AG09309 (cell line): Measurements from ENCODE around the gene FOXO1.

ENCODE experiments used
- DNase-seq: peaks from one replicate; pipeline ENCODE4 v3.0.0-alpha.2; 2010; ENCODE audit warnings: low read depth
- H3K4me3 ChIP-seq: 2 replicates; pipeline ENCODE4 v1.5.1; 2011; ENCODE audit warnings: mild to moderate bottlenecking, low read depth, low read length, moderate library complexity; ENCODE audit not compliant: control insufficient read depth
- TF ChIP-seq, protein P1 (sequence below): IDR thresholded peaks from 2 replicates; pipeline ENCODE4 v1.5.1; 2011; ENCODE audit warnings: mild to moderate bottlenecking, low read depth, low read length, inconsistent platforms; ENCODE audit not compliant: insufficient read depth, control insufficient read depth; ENCODE audit errors: missing control alignments

The FOXO1 gene

DNA sequence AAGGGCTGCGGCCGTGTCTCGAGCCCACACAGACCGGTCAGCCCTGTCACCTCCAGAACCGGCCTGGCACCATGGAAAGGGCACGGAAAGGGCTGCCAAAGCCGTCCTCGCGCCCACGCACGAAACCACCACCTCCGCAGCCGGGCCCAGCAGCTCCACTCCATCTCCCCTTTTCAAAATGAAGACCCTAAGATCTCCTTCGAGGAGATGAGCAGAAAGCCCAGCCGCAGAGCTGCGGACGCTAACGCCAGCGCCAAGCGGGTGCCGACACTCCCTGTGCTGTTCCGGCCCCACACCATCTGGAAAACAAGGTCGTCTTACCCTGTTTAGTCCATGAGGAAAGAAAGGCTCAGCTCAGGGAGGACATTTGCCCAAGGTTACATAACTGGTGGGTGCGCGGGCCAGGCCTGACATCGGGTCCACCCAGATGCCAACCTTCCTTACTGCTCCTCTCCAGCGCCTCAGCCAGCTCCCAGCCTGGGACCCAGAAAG, 131.1 kb downstream of the FOXO1 start:
- TF ChIP-seq, protein P1, sequence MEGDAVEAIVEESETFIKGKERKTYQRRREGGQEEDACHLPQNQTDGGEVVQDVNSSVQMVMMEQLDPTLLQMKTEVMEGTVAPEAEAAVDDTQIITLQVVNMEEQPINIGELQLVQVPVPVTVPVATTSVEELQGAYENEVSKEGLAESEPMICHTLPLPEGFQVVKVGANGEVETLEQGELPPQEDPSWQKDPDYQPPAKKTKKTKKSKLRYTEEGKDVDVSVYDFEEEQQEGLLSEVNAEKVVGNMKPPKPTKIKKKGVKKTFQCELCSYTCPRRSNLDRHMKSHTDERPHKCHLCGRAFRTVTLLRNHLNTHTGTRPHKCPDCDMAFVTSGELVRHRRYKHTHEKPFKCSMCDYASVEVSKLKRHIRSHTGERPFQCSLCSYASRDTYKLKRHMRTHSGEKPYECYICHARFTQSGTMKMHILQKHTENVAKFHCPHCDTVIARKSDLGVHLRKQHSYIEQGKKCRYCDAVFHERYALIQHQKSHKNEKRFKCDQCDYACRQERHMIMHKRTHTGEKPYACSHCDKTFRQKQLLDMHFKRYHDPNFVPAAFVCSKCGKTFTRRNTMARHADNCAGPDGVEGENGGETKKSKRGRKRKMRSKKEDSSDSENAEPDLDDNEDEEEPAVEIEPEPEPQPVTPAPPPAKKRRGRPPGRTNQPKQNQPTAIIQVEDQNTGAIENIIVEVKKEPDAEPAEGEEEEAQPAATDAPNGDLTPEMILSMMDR, result no peak
- DNase-seq, result no peak
- H3K4me3 ChIP-seq, result no peak overlapping the region

DNA sequence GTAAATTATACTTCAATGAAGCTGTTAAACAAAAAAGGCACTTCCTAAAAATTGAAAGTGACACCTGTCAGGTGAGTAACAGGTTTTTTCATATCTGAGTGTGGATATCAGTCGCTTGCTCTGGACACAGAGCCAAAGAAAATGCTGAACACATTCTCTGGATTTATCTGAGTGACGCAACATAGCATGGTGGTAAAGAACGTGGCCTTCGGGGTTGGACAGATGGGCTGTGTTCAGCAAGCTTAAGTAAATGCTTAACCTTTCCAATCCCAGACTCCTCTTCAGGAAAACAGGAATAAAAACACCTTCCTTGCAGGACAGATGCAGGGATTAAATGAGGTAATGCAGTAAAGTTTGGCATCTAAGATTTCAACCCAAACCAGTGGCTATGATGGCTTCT, 132.0 kb downstream of the FOXO1 start:
- no peak for DNase-seq
- TF ChIP-seq, protein P1, result no peak
- no peak overlapping the region for H3K4me3 ChIP-seq

DNA sequence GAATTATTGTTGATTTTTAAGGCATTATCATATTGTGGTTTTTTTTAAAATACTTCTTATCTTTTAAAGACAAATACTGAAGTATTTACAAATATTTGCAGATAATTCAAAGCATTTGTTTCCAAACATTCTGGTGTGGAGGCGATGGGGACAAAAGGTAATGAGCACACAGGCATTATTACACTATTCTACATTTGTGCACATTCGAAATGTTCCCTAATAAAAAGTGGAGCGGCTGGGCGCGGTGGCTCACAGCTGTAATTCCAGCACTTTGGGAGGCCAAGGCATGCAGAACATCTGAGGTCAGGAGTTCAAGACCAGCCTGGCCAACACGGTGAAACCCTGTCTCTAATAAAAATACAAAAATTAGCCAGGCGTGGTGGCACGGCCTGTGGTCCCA, 133.4 kb downstream of the FOXO1 start:
- no peak for DNase-seq
- H3K4me3 ChIP-seq, result no peak overlapping the region
- TF ChIP-seq, protein P1, result no peak

GRCh38 chr13:40530961-40531360, 135.5 kb downstream of the FOXO1 start:
- no peak for DNase-seq
- H3K4me3 ChIP-seq, result no peak overlapping the region
- TF ChIP-seq, protein P1, result no peak

GRCh38 chr13:40528881-40529280, 137.6 kb downstream of the FOXO1 start:
- H3K4me3 ChIP-seq, result no peak overlapping the region
- TF ChIP-seq, protein P1, result no peak
- no peak for DNase-seq

GRCh38 chr13:40527914-40528313, 138.5 kb downstream of the FOXO1 start:
- no peak for DNase-seq
- TF ChIP-seq, protein P1, result no peak
- H3K4me3 ChIP-seq, result no peak overlapping the region

DNA sequence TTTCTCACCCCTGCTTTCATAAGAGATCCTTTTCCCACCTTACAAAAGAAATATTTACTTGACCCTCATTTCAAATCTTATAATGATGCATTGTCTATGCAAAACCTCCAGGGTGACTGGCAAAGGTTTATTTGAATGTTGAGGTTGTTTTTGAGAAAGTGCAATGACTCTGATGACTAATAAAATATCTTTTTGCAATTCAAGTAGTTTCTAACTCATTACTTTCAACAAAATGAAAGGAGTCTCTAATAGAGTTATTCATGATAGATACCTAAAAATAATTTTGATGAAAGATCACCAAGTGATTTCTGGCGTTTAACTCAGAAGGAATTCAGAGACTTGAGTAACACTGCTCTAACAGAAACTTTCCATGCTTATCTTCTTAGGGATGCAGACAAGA, 144.2 kb downstream of the FOXO1 start:
- TF ChIP-seq, protein P1, result no peak
- DNase-seq, result no peak
- H3K4me3 ChIP-seq, result no peak overlapping the region
